HEK293 (cell line): ENCODE measurements around the gene PLAU.

ENCODE experiments used
- GLIS2 ChIP-seq: fragments of 450-650 bp; formaldehyde crosslinking; IDR thresholded peaks from 2 replicates; pipeline ENCODE4 v1.5.1; 2016; ENCODE audit warnings: missing biosample characterization, missing genetic modification characterization
- MZF1 ChIP-seq: fragments of 450-650 bp; formaldehyde crosslinking; IDR thresholded peaks from 2 replicates; pipeline ENCODE4 v1.5.1; 2017; ENCODE audit warnings: missing biosample characterization, missing genetic modification characterization, borderline replicate concordance
- SCRT1 ChIP-seq: fragments of 450-650 bp; formaldehyde crosslinking; IDR thresholded peaks from 2 replicates; pipeline ENCODE4 v1.5.1; 2016; ENCODE audit warnings: missing biosample characterization, missing genetic modification characterization, borderline replicate concordance
- SETDB1 ChIP-seq: IDR thresholded peaks from one replicate; pipeline ENCODE4 v1.6.1; 2017; ENCODE audit warnings: mild to moderate bottlenecking, low read length, moderate library complexity, mixed read lengths; ENCODE audit not compliant: insufficient read length
- TRIM28 ChIP-seq: IDR thresholded peaks from 2 replicates; pipeline ENCODE4 v1.6.1; 2011; ENCODE audit warnings: low read length, control low read depth, borderline replicate concordance
- WT1 ChIP-seq: fragments of 450-650 bp; formaldehyde crosslinking; IDR thresholded peaks from 2 replicates; pipeline ENCODE4 v1.5.1; 2016; ENCODE audit warnings: missing biosample characterization, missing genetic modification characterization
- ZBTB44 ChIP-seq: fragments of 450-650 bp; IDR thresholded peaks from 2 replicates; pipeline ENCODE4 v1.5.1; 2018; ENCODE audit warnings: missing biosample characterization, mild to moderate bottlenecking, missing genetic modification characterization
- ZEB2 ChIP-seq: fragments of 450-650 bp; formaldehyde crosslinking; IDR thresholded peaks from 2 replicates; pipeline ENCODE4 v1.5.1; 2016; ENCODE audit warnings: missing biosample characterization, missing genetic modification characterization
- ZFP3 ChIP-seq: fragments of 450-650 bp; formaldehyde crosslinking; IDR thresholded peaks from 2 replicates; pipeline ENCODE4 v1.5.1; 2016; ENCODE audit warnings: low read depth, missing biosample characterization, missing genetic modification characterization
- ZNF10 ChIP-seq: fragments of 450-650 bp; formaldehyde crosslinking; IDR thresholded peaks from 2 replicates; pipeline ENCODE4 v1.5.1; 2017; ENCODE audit warnings: missing biosample characterization, missing genetic modification characterization
- ZNF112 ChIP-seq: fragments of 450-650 bp; formaldehyde crosslinking; IDR thresholded peaks from 2 replicates; pipeline ENCODE4 v1.5.0; 2017; ENCODE audit warnings: missing biosample characterization, missing genetic modification characterization
- ZNF132 ChIP-seq: fragments of 450-650 bp; formaldehyde crosslinking; IDR thresholded peaks from 2 replicates; pipeline ENCODE4 v1.5.1; 2017; ENCODE audit warnings: missing biosample characterization, missing genetic modification characterization, borderline replicate concordance
- ZNF174 ChIP-seq: fragments of 450-650 bp; formaldehyde crosslinking; IDR thresholded peaks from 2 replicates; pipeline ENCODE4 v1.5.0; 2017; ENCODE audit warnings: missing biosample characterization, mild to moderate bottlenecking, missing genetic modification characterization
- ZNF211 ChIP-seq: fragments of 450-650 bp; formaldehyde crosslinking; IDR thresholded peaks from 2 replicates; pipeline ENCODE4 v1.5.1; 2016; ENCODE audit warnings: low read depth, missing biosample characterization, missing genetic modification characterization
- ZNF24 ChIP-seq: fragments of 450-650 bp; formaldehyde crosslinking; IDR thresholded peaks from 2 replicates; pipeline ENCODE4 v1.5.1; 2016; ENCODE audit warnings: missing biosample characterization, missing genetic modification characterization
- ZNF404 ChIP-seq: fragments of 450-650 bp; formaldehyde crosslinking; IDR thresholded peaks from 2 replicates; pipeline ENCODE4 v1.5.1; 2017; ENCODE audit warnings: missing biosample characterization, missing genetic modification characterization
- ZNF433 ChIP-seq: fragments of 450-650 bp; formaldehyde crosslinking; IDR thresholded peaks from 2 replicates; pipeline ENCODE4 v1.5.1; 2016; ENCODE audit warnings: missing biosample characterization, missing genetic modification characterization, low read depth
- ZNF513 ChIP-seq: fragments of 450-650 bp; IDR thresholded peaks from 2 replicates; pipeline ENCODE4 v1.5.1; 2018; ENCODE audit warnings: missing biosample characterization, missing genetic modification characterization
- ZNF521 ChIP-seq: fragments of 450-650 bp; formaldehyde crosslinking; IDR thresholded peaks from 2 replicates; pipeline ENCODE4 v1.5.1; 2017; ENCODE audit warnings: missing biosample characterization, mild to moderate bottlenecking, missing genetic modification characterization
- ZNF600 ChIP-seq: fragments of 450-650 bp; formaldehyde crosslinking; IDR thresholded peaks from 2 replicates; pipeline ENCODE4 v1.5.1; 2016; ENCODE audit warnings: missing biosample characterization, missing genetic modification characterization
- ZNF610 ChIP-seq: fragments of 450-650 bp; formaldehyde crosslinking; IDR thresholded peaks from 2 replicates; pipeline ENCODE4 v1.5.1; 2016; ENCODE audit warnings: missing biosample characterization, missing genetic modification characterization, borderline replicate concordance
- ZNF692 ChIP-seq: fragments of 450-650 bp; formaldehyde crosslinking; IDR thresholded peaks from 2 replicates; pipeline ENCODE4 v1.5.1; 2016; ENCODE audit warnings: missing biosample characterization, missing genetic modification characterization
- ZNF776 ChIP-seq: fragments of 450-650 bp; formaldehyde crosslinking; IDR thresholded peaks from 2 replicates; pipeline ENCODE4 v1.5.0; 2017; ENCODE audit warnings: missing biosample characterization, missing genetic modification characterization, borderline replicate concordance
- ZSCAN30 ChIP-seq: fragments of 450-650 bp; IDR thresholded peaks from 2 replicates; pipeline ENCODE4 v1.5.1; 2018; ENCODE audit warnings: missing biosample characterization, mild to moderate bottlenecking, missing genetic modification characterization, moderate library complexity
- ZSCAN4 ChIP-seq: fragments of 450-650 bp; formaldehyde crosslinking; IDR thresholded peaks from 2 replicates; pipeline ENCODE4 v1.5.1; 2017; ENCODE audit warnings: missing biosample characterization, missing genetic modification characterization
- ZXDB ChIP-seq: fragments of 450-650 bp; formaldehyde crosslinking; IDR thresholded peaks from 2 replicates; pipeline ENCODE4 v1.5.1; 2016; ENCODE audit warnings: missing biosample characterization, missing genetic modification characterization
- TF ChIP-seq, protein P1 (sequence below): fragments of 450-650 bp; formaldehyde crosslinking; IDR thresholded peaks from 2 replicates; pipeline ENCODE4 v1.5.1; 2016; ENCODE audit warnings: missing biosample characterization, missing genetic modification characterization
- TF ChIP-seq, protein P2 (sequence below): fragments of 450-650 bp; formaldehyde crosslinking; IDR thresholded peaks from 2 replicates; pipeline ENCODE4 v1.5.1; 2016; ENCODE audit warnings: missing biosample characterization, missing genetic modification characterization

The PLAU gene

DNA sequence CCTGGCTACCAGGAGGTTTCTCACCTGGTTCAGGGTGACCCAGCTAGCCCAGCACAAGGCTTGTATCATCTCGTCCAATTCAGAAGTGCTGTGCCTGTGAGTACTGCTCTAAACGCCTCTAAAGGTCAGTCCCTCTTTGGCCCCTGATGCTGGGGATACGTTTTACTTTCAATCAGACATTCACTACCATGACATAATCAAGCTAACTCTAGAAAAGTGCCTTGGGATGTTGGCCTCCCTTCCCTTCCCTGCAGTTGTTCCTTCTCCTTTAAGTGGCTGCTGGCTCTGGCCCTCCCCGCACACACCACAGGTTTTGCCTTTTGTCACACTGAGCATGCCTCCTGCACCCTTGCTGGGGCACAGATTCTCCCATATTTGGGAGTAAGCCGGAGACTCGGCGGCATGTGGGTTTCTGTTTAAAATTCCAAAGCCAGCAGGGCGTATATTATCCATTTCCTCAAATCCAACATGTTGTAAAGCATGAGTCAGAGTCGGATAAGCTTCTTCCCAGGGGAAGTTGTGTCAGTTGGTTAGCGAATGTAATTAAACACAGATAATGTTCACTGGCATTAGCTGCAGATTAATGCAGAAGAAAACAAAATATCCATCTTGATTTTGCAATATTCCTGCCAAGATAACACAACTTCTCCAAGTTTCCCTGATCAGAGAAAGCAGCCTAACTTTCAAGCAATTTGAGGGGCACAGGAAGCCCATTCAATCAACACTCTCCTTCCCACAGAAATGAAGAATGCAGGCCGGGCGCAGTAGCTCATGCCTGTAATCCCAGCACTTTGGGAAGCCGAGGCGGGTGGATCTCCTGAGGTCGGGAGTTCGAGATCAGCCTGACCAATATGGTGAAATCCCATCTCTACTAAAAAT, 55.2 kb downstream of the PLAU start (continued):
- peak; percentile 65; the same call in 1 of the 2 replicates for TF ChIP-seq TRIM28
- TF ChIP-seq ZNF600 (tag by site-specific recombination): 0 out of 2 replicates have a peak, but pooled peaks have one; percentile 63
- TF ChIP-seq ZNF24 (tag by site-specific recombination): peak; percentile 91
- no peak for TF ChIP-seq ZNF513 (tag by site-specific recombination)
- peak; percentile 95 for TF ChIP-seq ZNF692 (tag by site-specific recombination)
- TF ChIP-seq SETDB1: no peak
- no peak for TF ChIP-seq ZNF521 (tag by site-specific recombination)
- peak; percentile 99 for TF ChIP-seq ZBTB44 (tag by site-specific recombination)
- no peak for TF ChIP-seq ZNF610 (tag by site-specific recombination)
- TF ChIP-seq ZSCAN30 (tag by site-specific recombination): peak; percentile 96
- TF ChIP-seq, protein P1, sequence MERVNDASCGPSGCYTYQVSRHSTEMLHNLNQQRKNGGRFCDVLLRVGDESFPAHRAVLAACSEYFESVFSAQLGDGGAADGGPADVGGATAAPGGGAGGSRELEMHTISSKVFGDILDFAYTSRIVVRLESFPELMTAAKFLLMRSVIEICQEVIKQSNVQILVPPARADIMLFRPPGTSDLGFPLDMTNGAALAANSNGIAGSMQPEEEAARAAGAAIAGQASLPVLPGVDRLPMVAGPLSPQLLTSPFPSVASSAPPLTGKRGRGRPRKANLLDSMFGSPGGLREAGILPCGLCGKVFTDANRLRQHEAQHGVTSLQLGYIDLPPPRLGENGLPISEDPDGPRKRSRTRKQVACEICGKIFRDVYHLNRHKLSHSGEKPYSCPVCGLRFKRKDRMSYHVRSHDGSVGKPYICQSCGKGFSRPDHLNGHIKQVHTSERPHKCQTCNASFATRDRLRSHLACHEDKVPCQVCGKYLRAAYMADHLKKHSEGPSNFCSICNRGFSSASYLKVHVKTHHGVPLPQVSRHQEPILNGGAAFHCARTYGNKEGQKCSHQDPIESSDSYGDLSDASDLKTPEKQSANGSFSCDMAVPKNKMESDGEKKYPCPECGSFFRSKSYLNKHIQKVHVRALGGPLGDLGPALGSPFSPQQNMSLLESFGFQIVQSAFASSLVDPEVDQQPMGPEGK (tag by site-specific recombination): peak; percentile 84
- peak; percentile 99 for TF ChIP-seq ZEB2 (tag by site-specific recombination)
- peak; percentile 86 for TF ChIP-seq WT1 (tag by site-specific recombination)
- no peak for TF ChIP-seq ZNF112 (tag by site-specific recombination)
- TF ChIP-seq ZNF211 (tag by site-specific recombination): no peak
- no peak for TF ChIP-seq ZNF776 (tag by site-specific recombination)
- TF ChIP-seq GLIS2: peak; percentile 71
- no peak; the same call in 1 of the 2 replicates for TF ChIP-seq MZF1 (tag by site-specific recombination)
- TF ChIP-seq, protein P2, sequence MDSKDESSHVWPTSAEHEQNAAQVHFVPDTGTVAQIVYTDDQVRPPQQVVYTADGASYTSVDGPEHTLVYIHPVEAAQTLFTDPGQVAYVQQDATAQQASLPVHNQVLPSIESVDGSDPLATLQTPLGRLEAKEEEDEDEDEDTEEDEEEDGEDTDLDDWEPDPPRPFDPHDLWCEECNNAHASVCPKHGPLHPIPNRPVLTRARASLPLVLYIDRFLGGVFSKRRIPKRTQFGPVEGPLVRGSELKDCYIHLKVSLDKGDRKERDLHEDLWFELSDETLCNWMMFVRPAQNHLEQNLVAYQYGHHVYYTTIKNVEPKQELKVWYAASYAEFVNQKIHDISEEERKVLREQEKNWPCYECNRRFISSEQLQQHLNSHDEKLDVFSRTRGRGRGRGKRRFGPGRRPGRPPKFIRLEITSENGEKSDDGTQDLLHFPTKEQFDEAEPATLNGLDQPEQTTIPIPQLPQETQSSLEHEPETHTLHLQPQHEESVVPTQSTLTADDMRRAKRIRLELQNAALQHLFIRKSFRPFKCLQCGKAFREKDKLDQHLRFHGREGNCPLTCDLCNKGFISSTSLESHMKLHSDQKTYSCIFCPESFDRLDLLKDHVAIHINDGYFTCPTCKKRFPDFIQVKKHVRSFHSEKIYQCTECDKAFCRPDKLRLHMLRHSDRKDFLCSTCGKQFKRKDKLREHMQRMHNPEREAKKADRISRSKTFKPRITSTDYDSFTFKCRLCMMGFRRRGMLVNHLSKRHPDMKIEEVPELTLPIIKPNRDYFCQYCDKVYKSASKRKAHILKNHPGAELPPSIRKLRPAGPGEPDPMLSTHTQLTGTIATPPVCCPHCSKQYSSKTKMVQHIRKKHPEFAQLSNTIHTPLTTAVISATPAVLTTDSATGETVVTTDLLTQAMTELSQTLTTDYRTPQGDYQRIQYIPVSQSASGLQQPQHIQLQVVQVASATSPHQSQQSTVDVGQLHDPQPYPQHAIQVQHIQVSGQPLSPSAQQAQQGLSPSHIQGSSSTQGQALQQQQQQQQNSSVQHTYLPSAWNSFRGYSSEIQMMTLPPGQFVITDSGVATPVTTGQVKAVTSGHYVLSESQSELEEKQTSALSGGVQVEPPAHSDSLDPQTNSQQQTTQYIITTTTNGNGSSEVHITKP (tag by site-specific recombination): peak; percentile 70; the same call in 1 of the 2 replicates
- TF ChIP-seq ZNF174 (tag by site-specific recombination): no peak
- no peak for TF ChIP-seq ZFP3 (tag by site-specific recombination)
- peak; percentile 85 for TF ChIP-seq ZNF10 (tag by site-specific recombination)
- TF ChIP-seq ZNF433 (tag by site-specific recombination): no peak
- TF ChIP-seq ZNF132 (tag by site-specific recombination): no peak
- peak; percentile 97 for TF ChIP-seq SCRT1 (tag by site-specific recombination)
- TF ChIP-seq ZNF404 (tag by site-specific recombination): no peak
- peak; percentile 90 for TF ChIP-seq ZXDB (tag by site-specific recombination)
- no peak for TF ChIP-seq ZSCAN4 (tag by site-specific recombination)
